ENCODE measurements around the gene AHCTF1. TPM values are rescaled to one million over a fixed set of nuclear protein-coding genes. Genes with fewer than 3 reads are reported as not detected.

Gene AHCTF1
- total and polyA plus RNA-seq, 2 experiments from 2014 or later: 21.7 to 49.8 TPM

DNA sequence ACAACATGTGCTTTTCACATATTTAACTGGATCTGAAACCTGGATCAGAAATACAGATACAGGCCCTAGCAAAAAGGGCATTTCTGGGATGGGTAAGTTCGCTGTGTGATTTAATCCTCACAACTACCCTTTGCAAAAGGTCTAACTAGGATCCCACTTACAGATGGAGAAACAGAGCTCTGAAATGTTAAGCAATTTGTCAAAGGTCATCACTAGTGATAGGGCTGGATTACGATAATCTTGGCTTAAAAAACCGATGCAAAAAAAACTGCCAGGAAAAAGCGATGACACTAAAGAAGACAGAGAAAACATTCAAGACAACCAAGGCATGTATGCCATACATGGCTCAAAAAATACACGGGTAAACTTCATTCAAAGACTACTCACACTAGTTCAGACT lies 29.9 kb downstream of the AHCTF1 start:
- TF ChIP-seq NANOG (IDR thresholded peaks at IDR 0.05; ENCODE audit: borderline replicate concordance) (no peak), STAT1 (IDR thresholded peaks at IDR 0.05; ENCODE audit: unreplicated experiment) (no peak), JUNB (IDR thresholded peaks at IDR 0.05; ENCODE audit: unreplicated experiment) (no peak), ZNF331 (CRISPR knock-in tag; IDR thresholded peaks at IDR 0.05; ENCODE audit: low read depth) (no peak), POLR2AphosphoS5 (IDR thresholded peaks at IDR 0.05; ENCODE audit: low read depth) (no peak)
- TF ChIP-seq, protein P1, sequence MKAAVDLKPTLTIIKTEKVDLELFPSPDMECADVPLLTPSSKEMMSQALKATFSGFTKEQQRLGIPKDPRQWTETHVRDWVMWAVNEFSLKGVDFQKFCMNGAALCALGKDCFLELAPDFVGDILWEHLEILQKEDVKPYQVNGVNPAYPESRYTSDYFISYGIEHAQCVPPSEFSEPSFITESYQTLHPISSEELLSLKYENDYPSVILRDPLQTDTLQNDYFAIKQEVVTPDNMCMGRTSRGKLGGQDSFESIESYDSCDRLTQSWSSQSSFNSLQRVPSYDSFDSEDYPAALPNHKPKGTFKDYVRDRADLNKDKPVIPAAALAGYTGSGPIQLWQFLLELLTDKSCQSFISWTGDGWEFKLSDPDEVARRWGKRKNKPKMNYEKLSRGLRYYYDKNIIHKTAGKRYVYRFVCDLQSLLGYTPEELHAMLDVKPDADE (IDR thresholded peaks at IDR 0.05): no peak
- TF ChIP-seq, protein P2, sequence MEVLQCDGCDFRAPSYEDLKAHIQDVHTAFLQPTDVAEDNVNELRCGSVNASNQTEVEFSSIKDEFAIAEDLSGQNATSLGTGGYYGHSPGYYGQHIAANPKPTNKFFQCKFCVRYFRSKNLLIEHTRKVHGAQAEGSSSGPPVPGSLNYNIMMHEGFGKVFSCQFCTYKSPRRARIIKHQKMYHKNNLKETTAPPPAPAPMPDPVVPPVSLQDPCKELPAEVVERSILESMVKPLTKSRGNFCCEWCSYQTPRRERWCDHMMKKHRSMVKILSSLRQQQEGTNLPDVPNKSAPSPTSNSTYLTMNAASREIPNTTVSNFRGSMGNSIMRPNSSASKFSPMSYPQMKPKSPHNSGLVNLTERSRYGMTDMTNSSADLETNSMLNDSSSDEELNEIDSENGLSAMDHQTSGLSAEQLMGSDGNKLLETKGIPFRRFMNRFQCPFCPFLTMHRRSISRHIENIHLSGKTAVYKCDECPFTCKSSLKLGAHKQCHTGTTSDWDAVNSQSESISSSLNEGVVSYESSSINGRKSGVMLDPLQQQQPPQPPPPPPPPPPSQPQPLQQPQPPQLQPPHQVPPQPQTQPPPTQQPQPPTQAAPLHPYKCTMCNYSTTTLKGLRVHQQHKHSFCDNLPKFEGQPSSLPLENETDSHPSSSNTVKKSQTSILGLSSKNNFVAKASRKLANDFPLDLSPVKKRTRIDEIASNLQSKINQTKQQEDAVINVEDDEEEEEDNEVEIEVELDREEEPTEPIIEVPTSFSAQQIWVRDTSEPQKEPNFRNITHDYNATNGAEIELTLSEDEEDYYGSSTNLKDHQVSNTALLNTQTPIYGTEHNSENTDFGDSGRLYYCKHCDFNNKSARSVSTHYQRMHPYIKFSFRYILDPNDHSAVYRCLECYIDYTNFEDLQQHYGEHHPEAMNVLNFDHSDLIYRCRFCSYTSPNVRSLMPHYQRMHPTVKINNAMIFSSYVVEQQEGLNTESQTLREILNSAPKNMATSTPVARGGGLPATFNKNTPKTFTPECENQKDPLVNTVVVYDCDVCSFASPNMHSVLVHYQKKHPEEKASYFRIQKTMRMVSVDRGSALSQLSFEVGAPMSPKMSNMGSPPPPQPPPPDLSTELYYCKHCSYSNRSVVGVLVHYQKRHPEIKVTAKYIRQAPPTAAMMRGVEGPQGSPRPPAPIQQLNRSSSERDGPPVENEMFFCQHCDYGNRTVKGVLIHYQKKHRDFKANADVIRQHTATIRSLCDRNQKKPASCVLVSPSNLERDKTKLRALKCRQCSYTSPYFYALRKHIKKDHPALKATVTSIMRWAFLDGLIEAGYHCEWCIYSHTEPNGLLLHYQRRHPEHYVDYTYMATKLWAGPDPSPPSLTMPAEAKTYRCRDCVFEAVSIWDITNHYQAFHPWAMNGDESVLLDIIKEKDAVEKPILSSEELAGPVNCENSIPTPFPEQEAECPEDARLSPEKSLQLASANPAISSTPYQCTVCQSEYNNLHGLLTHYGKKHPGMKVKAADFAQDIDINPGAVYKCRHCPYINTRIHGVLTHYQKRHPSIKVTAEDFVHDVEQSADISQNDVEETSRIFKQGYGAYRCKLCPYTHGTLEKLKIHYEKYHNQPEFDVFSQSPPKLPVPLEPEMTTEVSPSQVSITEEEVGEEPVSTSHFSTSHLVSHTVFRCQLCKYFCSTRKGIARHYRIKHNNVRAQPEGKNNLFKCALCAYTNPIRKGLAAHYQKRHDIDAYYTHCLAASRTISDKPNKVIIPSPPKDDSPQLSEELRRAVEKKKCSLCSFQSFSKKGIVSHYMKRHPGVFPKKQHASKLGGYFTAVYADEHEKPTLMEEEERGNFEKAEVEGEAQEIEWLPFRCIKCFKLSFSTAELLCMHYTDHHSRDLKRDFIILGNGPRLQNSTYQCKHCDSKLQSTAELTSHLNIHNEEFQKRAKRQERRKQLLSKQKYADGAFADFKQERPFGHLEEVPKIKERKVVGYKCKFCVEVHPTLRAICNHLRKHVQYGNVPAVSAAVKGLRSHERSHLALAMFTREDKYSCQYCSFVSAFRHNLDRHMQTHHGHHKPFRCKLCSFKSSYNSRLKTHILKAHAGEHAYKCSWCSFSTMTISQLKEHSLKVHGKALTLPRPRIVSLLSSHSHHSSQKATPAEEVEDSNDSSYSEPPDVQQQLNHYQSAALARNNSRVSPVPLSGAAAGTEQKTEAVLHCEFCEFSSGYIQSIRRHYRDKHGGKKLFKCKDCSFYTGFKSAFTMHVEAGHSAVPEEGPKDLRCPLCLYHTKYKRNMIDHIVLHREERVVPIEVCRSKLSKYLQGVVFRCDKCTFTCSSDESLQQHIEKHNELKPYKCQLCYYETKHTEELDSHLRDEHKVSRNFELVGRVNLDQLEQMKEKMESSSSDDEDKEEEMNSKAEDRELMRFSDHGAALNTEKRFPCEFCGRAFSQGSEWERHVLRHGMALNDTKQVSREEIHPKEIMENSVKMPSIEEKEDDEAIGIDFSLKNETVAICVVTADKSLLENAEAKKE (CRISPR knock-in tag; IDR thresholded peaks at IDR 0.05): no peak
- H3K27me3 Mint-ChIP-seq (ENCODE audit: insufficient read depth, low read depth, poor library complexity): no peaks in the 10 kb centered on the region
- no peak overlapping the region for H3K4me3 ChIP-seq
- H2AFZ ChIP-seq: no peak overlapping the region
- H3K27ac ChIP-seq (ENCODE audit: low read depth): no peak overlapping the region
- peaks cover 6% of the 10 kb centered on the region; the same call in 1 of the 2 replicates for H4K20me1 ChIP-seq (replicated peaks; ENCODE audit: insufficient read depth)
- no peaks in the 10 kb centered on the region for H3K27me3 ChIP-seq (ENCODE audit: insufficient read depth)
- H3K79me2 ChIP-seq (replicated peaks; ENCODE audit: insufficient read depth): peaks cover 15% of the 10 kb centered on the region; the same call in 1 of the 2 replicates
- no peak overlapping the region for H3K4me3 Mint-ChIP-seq
- no peaks in the 10 kb centered on the region for H3K4me1 Mint-ChIP-seq
- ATAC-seq (no peak), DNase-seq (ENCODE audit: low spot score) (no peak)
- no peaks in the 10 kb centered on the region for H3F3A ChIP-seq (replicated peaks; ENCODE audit: low read depth)
- H3K27ac Mint-ChIP-seq: no peak overlapping the region
- H3K9me2 ChIP-seq (ENCODE audit: insufficient read depth): no peaks in the 10 kb centered on the region
- no peaks in the 10 kb centered on the region for H3K4me1 ChIP-seq (ENCODE audit: insufficient read depth)
- H3K36me3 ChIP-seq (ENCODE audit: insufficient read depth): peaks cover 75% of the 10 kb centered on the region
- H3K4me2 ChIP-seq: no peak overlapping the region
- H3K36me3 Mint-ChIP-seq (ENCODE audit: low read depth): peaks cover 87% of the 10 kb centered on the region
- H3K9me3 Mint-ChIP-seq: no peaks in the 10 kb centered on the region

All from GM23338 (cell line).